ENCODE data around the gene HPS1.

HPS1 gene

DNA sequence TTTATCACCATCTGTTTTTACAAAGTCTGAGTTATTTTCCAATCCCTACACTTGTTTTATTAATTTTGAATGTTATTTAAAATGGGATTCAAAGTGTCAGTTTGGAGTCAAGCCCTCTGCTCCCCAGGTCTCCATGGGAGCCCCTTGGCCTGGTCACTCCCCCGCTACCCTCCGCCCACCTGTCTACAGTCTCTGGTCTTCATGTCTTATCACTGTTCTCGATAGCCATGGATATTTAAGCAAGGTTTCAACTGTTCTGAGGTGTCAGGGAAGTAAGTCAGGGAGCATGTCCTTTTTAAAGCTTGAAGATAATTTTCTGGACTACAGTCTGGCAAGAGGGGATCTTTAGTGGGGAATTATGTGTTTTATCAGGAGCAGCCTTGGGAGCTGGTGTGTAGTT is 19.1 kb upstream of the HPS1 start:
- Histone ChIP-seq H3K27me3 (ENCODE audit: control insufficient read depth in 3 of 3, insufficient read depth in 3 of 3, low read depth in 1 of 3, low read length in 3 of 3) (peaks cover 0 to 11% (median 0%) of the 10 kb centered on the region in 3 experiments), H3K23ac (ENCODE audit: low read depth, low read length, poor library complexity) (no peak overlapping the region), H4K8ac (ENCODE audit: low read depth, low read length) (no peak overlapping the region), H3K9ac (ENCODE audit: low read depth, low read length, poor library complexity) (no peak overlapping the region), H3K27ac (replicated peaks; ENCODE audit: low read length) (no peak overlapping the region), H2BK5ac (ENCODE audit: low read length) (no peak overlapping the region), H4K91ac (ENCODE audit: low read depth, low read length, poor library complexity) (no peak overlapping the region), H3K4ac (ENCODE audit: low read length) (no peak overlapping the region), H2AFZ (ENCODE audit: low read length) (no peak overlapping the region), H3K18ac (ENCODE audit: low read length) (no peak overlapping the region), H3K9me3 (replicated peaks in 1 of 2; ENCODE audit: control insufficient read depth in 2 of 2, insufficient read depth in 1 of 2, low read depth in 1 of 2, low read length in 2 of 2) (no peaks in the 10 kb centered on the region), H2BK12ac (ENCODE audit: low read length) (no peak overlapping the region), H2BK120ac (ENCODE audit: low read depth, low read length) (no peak overlapping the region), H3K36me3 (replicated peaks in 1 of 2; ENCODE audit: control insufficient read depth in 2 of 2, insufficient read depth in 2 of 2, low read length in 2 of 2) (no peaks in the 10 kb centered on the region), H3K4me3 (ENCODE audit: low read length in 2 of 2) (no peak overlapping the region), H3K4me2 (ENCODE audit: insufficient read depth, low read length, poor library complexity, severe bottlenecking) (no peak overlapping the region), H2BK15ac (ENCODE audit: low read length) (no peak overlapping the region), H3K79me1 (ENCODE audit: low read depth, low read length) (no peaks in the 10 kb centered on the region), H2AK5ac (ENCODE audit: low read depth, low read length) (no peak overlapping the region), H3K4me1 (ENCODE audit: control insufficient read depth in 2 of 2, insufficient read depth in 1 of 2, low read depth in 1 of 2, low read length in 2 of 2) (peaks cover 1 to 5% of the 10 kb centered on the region in 2 donors), H3K14ac (ENCODE audit: low read length) (no peak overlapping the region)
- DNase-seq (ENCODE audit: low spot score), result no peak
- no CpG with 5 or more reads among the region's 3 CpGs for WGBS, 2 donors (ENCODE audit: extremely low coverage in 2 of 2, insufficient read length in 2 of 2, insufficient replicate concordance in 1 of 2)

DNA sequence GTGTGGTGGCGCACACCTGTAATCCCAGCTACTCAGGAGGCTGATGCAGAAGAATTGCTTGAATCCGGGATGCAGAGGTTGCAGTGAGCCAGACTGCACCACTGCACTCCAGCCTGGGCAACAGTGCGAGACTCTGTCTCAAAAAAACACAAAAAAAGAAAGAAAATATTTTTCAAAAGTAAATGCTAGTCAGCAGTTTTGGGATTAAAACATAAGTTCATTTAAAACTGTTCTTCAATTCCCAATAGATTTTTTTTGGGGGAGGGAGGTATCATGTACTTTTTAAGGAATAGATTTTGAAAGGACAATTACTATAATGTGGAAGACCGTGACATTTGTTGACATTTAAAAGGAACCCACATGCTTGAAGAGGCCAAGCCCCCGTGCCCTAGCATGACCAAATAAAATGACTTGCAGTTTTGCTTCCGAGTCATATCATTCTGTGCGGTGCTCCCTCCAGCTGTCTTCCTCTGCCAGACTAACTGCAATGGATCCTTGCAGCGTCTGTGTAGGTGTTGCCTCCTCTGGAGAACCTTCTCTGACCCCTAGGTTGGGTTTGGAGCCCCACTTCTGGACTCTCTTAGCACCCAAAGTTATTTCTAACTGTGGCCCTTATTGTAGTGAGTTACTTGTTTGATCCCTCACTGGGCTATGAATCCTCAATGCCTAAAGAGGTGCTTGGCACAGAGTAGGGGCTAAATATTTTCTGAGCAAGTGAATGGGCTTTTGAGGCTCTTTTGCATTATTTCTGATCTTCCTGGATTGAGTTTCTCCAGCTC is 17.4 kb upstream of the HPS1 start:
- no peak overlapping the region for H2BK120ac ChIP-seq (ENCODE audit: low read depth, low read length)
- no peak overlapping the region for H2BK12ac ChIP-seq (ENCODE audit: low read length)
- no peak for DNase-seq (ENCODE audit: low spot score)
- H3K4ac ChIP-seq (ENCODE audit: low read length), result no peak overlapping the region
- no peaks in the 10 kb centered on the region for H3K9me3 ChIP-seq (replicated peaks in 1 of 2; ENCODE audit: control insufficient read depth in 2 of 2, insufficient read depth in 1 of 2, low read depth in 1 of 2, low read length in 2 of 2)
- no peak overlapping the region for H3K14ac ChIP-seq (ENCODE audit: low read length)
- H2BK5ac ChIP-seq (ENCODE audit: low read length), result no peak overlapping the region
- peak overlapping the region; percentile 13 for H3K18ac ChIP-seq (ENCODE audit: low read length)
- H3K27me3 ChIP-seq (ENCODE audit: control insufficient read depth in 3 of 3, insufficient read depth in 3 of 3, low read depth in 1 of 3, low read length in 3 of 3), result peaks cover 0 to 11% (median 0%) of the 10 kb centered on the region in 3 experiments
- no peak overlapping the region for H3K9ac ChIP-seq (ENCODE audit: low read depth, low read length, poor library complexity)
- H3K4me3 ChIP-seq (ENCODE audit: low read length in 2 of 2), result no peak overlapping the region
- no peak overlapping the region for H2AFZ ChIP-seq (ENCODE audit: low read length)
- no peak overlapping the region for H4K91ac ChIP-seq (ENCODE audit: low read depth, low read length, poor library complexity)
- H3K79me1 ChIP-seq (ENCODE audit: low read depth, low read length), result no peaks in the 10 kb centered on the region
- peaks cover 1 to 5% of the 10 kb centered on the region in 2 donors for H3K4me1 ChIP-seq (ENCODE audit: control insufficient read depth in 2 of 2, insufficient read depth in 1 of 2, low read depth in 1 of 2, low read length in 2 of 2)
- no peak overlapping the region for H3K4me2 ChIP-seq (ENCODE audit: insufficient read depth, low read length, poor library complexity, severe bottlenecking)
- H3K23ac ChIP-seq (ENCODE audit: low read depth, low read length, poor library complexity), result no peak overlapping the region
- no peak overlapping the region for H2AK5ac ChIP-seq (ENCODE audit: low read depth, low read length)
- no peak overlapping the region for H4K8ac ChIP-seq (ENCODE audit: low read depth, low read length)
- no CpG with 5 or more reads among the region's 8 CpGs for WGBS, 2 donors (ENCODE audit: extremely low coverage in 2 of 2, insufficient read length in 2 of 2, insufficient replicate concordance in 1 of 2)
- H3K27ac ChIP-seq (replicated peaks; ENCODE audit: low read length), result no peak overlapping the region
- no peaks in the 10 kb centered on the region for H3K36me3 ChIP-seq (replicated peaks in 1 of 2; ENCODE audit: control insufficient read depth in 2 of 2, insufficient read depth in 2 of 2, low read length in 2 of 2)
- no peak overlapping the region for H2BK15ac ChIP-seq (ENCODE audit: low read length)

DNA sequence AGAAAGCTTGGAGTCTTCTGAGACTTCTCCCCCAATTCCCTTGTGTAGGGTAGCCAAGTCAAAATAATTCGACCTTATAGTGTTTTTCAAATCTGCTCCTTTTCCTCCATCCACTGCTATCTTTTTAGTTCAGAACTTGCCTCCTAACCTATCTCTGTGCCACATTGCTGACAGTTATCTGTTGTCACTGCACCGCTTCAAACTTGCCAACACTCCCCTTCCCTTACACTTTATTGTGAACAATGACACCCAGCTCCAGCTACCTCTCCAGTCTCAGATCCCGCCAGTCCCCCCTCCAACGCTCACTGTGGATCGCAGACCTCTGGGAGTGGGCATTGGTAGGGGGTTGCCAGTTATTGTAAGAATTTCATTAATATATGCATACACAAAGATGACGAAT is 16.3 kb upstream of the HPS1 start:
- no peak overlapping the region for H3K4ac ChIP-seq (ENCODE audit: low read length)

DNA sequence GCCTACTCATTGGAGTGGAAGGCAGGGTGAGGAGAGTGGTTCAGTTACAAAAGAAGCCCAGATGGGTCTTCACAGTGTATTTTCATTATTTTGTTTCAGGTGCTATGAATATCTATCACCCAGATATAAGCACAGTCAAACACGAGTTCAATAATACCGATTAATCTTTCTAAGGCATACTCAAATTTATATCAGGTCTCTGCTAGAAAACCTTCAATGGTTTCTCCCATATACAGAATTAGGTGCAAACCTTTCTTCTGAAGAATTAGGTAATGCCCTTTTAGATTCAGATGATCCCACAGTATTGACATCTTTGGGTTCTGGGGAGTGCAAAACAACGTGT is 14.7 kb upstream of the HPS1 start:
- peaks cover 0 to 6% of the 10 kb centered on the region in 2 donors for H3K4me1 ChIP-seq (ENCODE audit: control insufficient read depth in 2 of 2, insufficient read depth in 1 of 2, low read depth in 1 of 2, low read length in 2 of 2)
- no peak overlapping the region for H4K8ac ChIP-seq (ENCODE audit: low read depth, low read length)
- no peak overlapping the region for H4K91ac ChIP-seq (ENCODE audit: low read depth, low read length, poor library complexity)
- H2BK12ac ChIP-seq (ENCODE audit: low read length), result no peak overlapping the region
- H3K79me1 ChIP-seq (ENCODE audit: low read depth, low read length), result no peaks in the 10 kb centered on the region
- no peak overlapping the region for H3K4ac ChIP-seq (ENCODE audit: low read length)
- DNase-seq (ENCODE audit: low spot score), result no peak
- no peak overlapping the region for H3K9ac ChIP-seq (ENCODE audit: low read depth, low read length, poor library complexity)
- no peaks in the 10 kb centered on the region for H3K9me3 ChIP-seq (replicated peaks in 1 of 2; ENCODE audit: control insufficient read depth in 2 of 2, insufficient read depth in 1 of 2, low read depth in 1 of 2, low read length in 2 of 2)
- peaks cover 0 to 10% (median 0%) of the 10 kb centered on the region in 3 experiments for H3K27me3 ChIP-seq (ENCODE audit: control insufficient read depth in 3 of 3, insufficient read depth in 3 of 3, low read depth in 1 of 3, low read length in 3 of 3)
- no peak overlapping the region for H2BK15ac ChIP-seq (ENCODE audit: low read length)
- H2AK5ac ChIP-seq (ENCODE audit: low read depth, low read length), result no peak overlapping the region
- no peaks in the 10 kb centered on the region for H3K36me3 ChIP-seq (replicated peaks in 1 of 2; ENCODE audit: control insufficient read depth in 2 of 2, insufficient read depth in 2 of 2, low read length in 2 of 2)
- no peak overlapping the region for H3K23ac ChIP-seq (ENCODE audit: low read depth, low read length, poor library complexity)
- H3K18ac ChIP-seq (ENCODE audit: low read length), result no peak overlapping the region
- H2BK120ac ChIP-seq (ENCODE audit: low read depth, low read length), result no peak overlapping the region
- H2AFZ ChIP-seq (ENCODE audit: low read length), result no peak overlapping the region
- no peak overlapping the region for H3K14ac ChIP-seq (ENCODE audit: low read length)
- no CpG with 5 or more reads among the region's 3 CpGs for WGBS, 2 donors (ENCODE audit: extremely low coverage in 2 of 2, insufficient read length in 2 of 2, insufficient replicate concordance in 1 of 2)
- no peak overlapping the region for H3K4me3 ChIP-seq (ENCODE audit: low read length in 2 of 2)
- no peak overlapping the region for H3K4me2 ChIP-seq (ENCODE audit: insufficient read depth, low read length, poor library complexity, severe bottlenecking)
- no peak overlapping the region for H2BK5ac ChIP-seq (ENCODE audit: low read length)
- no peak overlapping the region for H3K27ac ChIP-seq (replicated peaks; ENCODE audit: low read length)

More for the DNA sequence above, 16.3 kb upstream of the HPS1 start:
- no peak overlapping the region for H3K27ac ChIP-seq (replicated peaks; ENCODE audit: low read length)
- no peak overlapping the region for H3K9ac ChIP-seq (ENCODE audit: low read depth, low read length, poor library complexity)
- no peak overlapping the region for H4K8ac ChIP-seq (ENCODE audit: low read depth, low read length)
- no peaks in the 10 kb centered on the region for H3K79me1 ChIP-seq (ENCODE audit: low read depth, low read length)
- H2BK12ac ChIP-seq (ENCODE audit: low read length), result no peak overlapping the region
- H2AFZ ChIP-seq (ENCODE audit: low read length), result no peak overlapping the region
- H3K18ac ChIP-seq (ENCODE audit: low read length), result no peak overlapping the region
- H3K4me1 ChIP-seq (ENCODE audit: control insufficient read depth in 2 of 2, insufficient read depth in 1 of 2, low read depth in 1 of 2, low read length in 2 of 2), result peaks cover 1 to 4% of the 10 kb centered on the region in 2 donors
- no peak overlapping the region for H2AK5ac ChIP-seq (ENCODE audit: low read depth, low read length)
- no peaks in the 10 kb centered on the region for H3K9me3 ChIP-seq (replicated peaks in 1 of 2; ENCODE audit: control insufficient read depth in 2 of 2, insufficient read depth in 1 of 2, low read depth in 1 of 2, low read length in 2 of 2)
- no peak overlapping the region for H3K4me3 ChIP-seq (ENCODE audit: low read length in 2 of 2)
- no peak overlapping the region for H4K91ac ChIP-seq (ENCODE audit: low read depth, low read length, poor library complexity)
- peaks cover 0 to 6% (median 0%) of the 10 kb centered on the region in 3 experiments for H3K27me3 ChIP-seq (ENCODE audit: control insufficient read depth in 3 of 3, insufficient read depth in 3 of 3, low read depth in 1 of 3, low read length in 3 of 3)
- DNase-seq (ENCODE audit: low spot score), result no peak
- no CpG with 5 or more reads among the region's 6 CpGs for WGBS, 2 donors (ENCODE audit: extremely low coverage in 2 of 2, insufficient read length in 2 of 2, insufficient replicate concordance in 1 of 2)
- no peak overlapping the region for H3K4me2 ChIP-seq (ENCODE audit: insufficient read depth, low read length, poor library complexity, severe bottlenecking)
- no peak overlapping the region for H2BK15ac ChIP-seq (ENCODE audit: low read length)
- H2BK5ac ChIP-seq (ENCODE audit: low read length), result no peak overlapping the region
- H3K14ac ChIP-seq (ENCODE audit: low read length), result no peak overlapping the region
- H3K36me3 ChIP-seq (replicated peaks in 1 of 2; ENCODE audit: control insufficient read depth in 2 of 2, insufficient read depth in 2 of 2, low read length in 2 of 2), result no peaks in the 10 kb centered on the region
- no peak overlapping the region for H2BK120ac ChIP-seq (ENCODE audit: low read depth, low read length)
- H3K23ac ChIP-seq (ENCODE audit: low read depth, low read length, poor library complexity), result no peak overlapping the region

Measured in neuronal stem cell (in vitro differentiated cells).